ENCODE data around the gene ABLIM2.

The ABLIM2 gene

DNA sequence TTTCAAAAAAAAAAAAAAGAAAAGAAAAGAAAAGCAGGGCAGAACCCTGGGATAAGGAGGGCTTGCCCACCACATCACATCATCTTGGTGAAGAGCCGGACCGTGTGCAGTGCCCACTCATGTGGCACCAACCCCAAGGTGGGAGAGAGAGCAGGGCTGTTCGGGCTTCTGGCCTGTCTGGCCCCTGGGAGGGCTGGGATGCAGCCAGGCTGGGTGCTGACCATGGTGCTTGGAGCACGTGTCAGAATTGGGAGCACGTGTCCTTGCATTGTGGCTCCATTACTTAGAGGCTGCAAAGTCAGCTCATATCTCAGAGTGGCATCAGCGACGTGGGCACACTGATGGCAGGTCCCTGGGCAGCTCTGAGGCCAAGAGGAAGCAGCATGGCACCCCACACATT is 118.0 kb downstream of the ABLIM2 start:
- no peak for DNase-seq

DNA sequence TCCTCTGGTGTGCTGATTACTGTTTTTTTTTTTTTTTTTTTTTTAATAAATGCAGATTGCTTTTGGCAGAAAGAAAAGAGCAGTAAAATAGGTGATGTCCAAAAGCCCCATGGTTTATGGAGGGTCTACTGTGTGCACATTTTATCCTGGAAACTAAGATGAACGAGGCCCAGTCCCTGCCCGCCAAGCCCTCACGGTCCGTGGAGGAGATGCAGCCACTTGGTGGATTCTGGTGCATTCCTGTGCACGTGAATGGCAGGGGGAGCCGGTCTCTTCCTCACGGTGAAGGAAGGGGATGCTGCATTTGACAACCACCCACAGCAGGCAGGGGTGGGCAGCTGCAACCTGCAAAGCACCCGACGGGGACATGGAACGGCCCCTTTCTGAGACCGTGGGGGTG is 118.8 kb downstream of the ABLIM2 start:
- no peak for DNase-seq

DNA sequence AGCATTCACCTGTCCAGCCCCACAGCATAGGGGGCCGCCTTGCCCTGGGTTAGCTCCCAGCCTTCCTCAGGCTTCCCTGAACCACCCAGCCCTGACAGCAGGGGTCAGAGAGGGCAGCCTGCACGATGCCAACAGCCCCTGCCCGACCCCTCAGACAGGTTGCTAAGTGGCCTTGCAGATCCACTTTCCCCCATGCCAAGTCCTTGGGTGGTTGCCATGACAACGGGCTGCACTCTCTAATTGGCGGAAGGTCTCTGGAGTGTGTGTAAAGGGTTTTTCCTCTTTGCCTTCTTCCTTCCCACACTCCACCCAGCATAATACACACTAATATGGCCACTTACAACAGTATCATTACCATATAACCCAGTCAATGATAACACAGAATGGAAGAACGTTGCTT is 119.3 kb downstream of the ABLIM2 start:
- no peak for DNase-seq

GRCh38 chr4:8038719-8039251 is 119.8 kb downstream of the ABLIM2 start:
- DNase-seq, result no peak

- DNase-seq, result no peak
These were observed 120.5 kb downstream of the ABLIM2 start for GRCh38 chr4:8038083-8038482.

GRCh38 chr4:8037150-8037769 is 121.4 kb downstream of the ABLIM2 start:
- DNase-seq, result no peak

DNA sequence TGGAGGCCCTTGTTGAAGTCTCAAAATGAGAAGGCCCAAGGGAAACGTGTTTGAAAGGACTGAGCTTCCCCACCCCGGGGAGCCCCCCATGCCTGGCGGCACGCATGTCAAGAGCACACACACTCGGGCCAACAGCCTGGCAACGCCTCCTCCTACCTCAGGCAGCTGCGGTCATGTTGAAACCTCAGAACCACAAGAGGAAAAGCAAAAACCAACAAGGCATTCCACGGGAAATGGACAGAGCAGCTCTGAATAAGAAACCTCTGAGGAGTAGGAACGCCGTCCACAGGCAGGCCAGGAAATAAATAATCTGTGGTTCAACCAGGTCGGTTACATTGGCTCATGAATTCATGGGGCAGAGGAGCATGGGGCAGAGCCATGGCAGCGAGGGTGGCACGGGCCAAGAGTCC is 123.2 kb downstream of the ABLIM2 start:
- DNase-seq, result no peak

GRCh38 chr4:8033829-8034528 is 124.6 kb downstream of the ABLIM2 start:
- DNase-seq, result no peak

GRCh38 chr4:8033067-8033755 is 125.4 kb downstream of the ABLIM2 start:
- DNase-seq, result no peak

- no peak for DNase-seq
These were observed 126.2 kb downstream of the ABLIM2 start for GRCh38 chr4:8032381-8032780.

- no peak for DNase-seq
These were observed 128.4 kb downstream of the ABLIM2 start for GRCh38 chr4:8030121-8030781.

GRCh38 chr4:8029689-8030088 is 128.9 kb downstream of the ABLIM2 start:
- DNase-seq, result no peak

DNA sequence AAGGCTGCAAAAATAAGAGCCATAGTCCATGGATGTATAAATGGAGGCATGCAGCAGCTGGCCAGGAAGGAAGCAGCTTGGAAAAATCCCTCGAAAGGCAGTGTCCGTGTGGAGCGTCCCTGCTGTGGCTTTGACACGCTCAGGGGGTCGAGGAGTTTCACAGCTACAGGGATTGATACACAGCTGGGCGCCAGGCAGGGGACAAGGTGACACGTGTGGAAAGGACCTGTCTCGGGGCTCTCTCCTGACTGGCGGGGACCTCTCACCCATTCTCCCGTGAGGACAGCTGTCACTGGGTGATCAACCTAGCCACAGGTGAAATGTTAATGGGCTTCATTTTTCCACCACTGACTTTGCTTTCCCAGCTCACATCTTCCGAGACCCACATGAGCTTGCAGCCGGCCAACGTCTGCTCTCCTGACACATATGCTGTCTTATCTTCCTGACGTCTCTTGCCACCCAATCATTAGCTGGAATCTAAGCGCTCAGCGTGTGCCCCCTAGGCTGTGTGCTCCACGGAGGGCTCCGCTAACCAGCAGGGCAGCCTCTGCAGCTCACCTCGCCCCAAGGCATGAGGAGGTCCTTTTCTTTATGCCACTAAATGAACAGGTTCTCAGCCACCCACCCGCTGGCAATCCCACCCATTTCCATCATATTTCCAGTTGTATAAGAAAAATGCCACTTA is 129.6 kb downstream of the ABLIM2 start:
- DNase-seq, result no peak

DNA sequence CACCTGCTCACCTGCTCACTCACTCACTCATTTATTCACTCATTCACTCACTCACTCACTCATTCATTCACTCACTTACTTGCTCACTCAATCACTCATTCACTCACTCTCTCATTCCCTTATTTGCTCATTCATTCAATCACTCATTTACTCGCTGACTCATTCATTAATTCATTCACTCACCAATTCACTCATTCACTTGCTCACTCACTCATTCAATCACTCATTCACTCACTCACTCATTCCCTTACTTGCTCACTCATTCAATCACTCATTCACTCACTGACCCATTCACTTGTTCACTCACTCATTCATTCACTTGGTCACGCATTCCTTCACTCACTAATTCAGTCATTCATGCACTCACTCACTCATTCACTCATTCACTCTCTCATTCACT is 130.2 kb downstream of the ABLIM2 start:
- DNase-seq, result no peak

DNA sequence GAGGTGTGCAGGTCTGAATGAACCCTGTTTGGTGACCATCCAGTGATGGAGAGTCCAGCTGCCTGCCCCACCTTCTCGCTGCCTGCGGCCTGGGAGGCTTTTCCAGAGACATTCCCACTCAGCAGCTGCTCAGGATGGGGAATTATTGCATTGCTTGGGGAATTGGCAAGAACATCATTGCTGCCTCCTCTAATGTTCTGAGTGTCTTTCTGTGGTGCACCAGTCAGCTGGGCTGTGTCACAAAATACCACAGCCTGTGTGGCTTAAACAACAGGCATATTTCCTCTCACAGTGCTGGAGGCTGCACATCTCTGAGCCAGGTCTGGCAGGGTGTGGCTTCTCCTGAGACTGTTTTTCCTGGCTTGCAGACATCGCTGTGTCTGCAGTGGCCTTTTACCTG is 132.2 kb downstream of the ABLIM2 start:
- no peak for DNase-seq

GRCh38 chr4:8025668-8026067 is 132.9 kb downstream of the ABLIM2 start:
- no peak for DNase-seq

GRCh38 chr4:8024073-8024786 is 134.4 kb downstream of the ABLIM2 start:
- no peak for DNase-seq

- no peak for DNase-seq
These were observed 134.9 kb downstream of the ABLIM2 start for GRCh38 chr4:8023696-8024033.

- no peak for DNase-seq
These were observed 135.6 kb downstream of the ABLIM2 start for GRCh38 chr4:8022767-8023695.

DNA sequence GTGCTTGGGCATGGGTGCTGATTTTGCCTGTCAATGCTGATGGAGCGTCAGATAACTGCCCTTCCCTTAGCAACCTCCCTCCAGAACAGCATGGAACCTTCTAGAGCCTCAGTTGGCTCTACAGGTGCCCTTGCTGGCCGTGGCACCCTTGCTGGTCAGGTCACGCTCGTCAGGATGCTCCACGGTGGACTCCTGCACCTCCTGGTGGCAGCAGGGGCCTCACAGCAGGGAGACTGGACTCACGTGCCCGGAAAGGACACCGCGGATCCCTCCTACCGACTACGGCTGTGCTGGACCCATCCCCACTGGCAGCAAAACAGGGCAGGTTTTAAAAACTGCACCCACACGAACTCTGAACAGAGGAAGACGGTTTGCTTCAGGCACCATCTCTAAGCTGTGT is 136.8 kb downstream of the ABLIM2 start:
- no peak for DNase-seq

Measured in cortex of kidney (tissue), 1 donor.